ENCODE measurements around the gene XYLT1.
A peak's percentile ranks its signal among the peaks of the same experiment; 100 is the strongest.

The XYLT1 gene

DNA sequence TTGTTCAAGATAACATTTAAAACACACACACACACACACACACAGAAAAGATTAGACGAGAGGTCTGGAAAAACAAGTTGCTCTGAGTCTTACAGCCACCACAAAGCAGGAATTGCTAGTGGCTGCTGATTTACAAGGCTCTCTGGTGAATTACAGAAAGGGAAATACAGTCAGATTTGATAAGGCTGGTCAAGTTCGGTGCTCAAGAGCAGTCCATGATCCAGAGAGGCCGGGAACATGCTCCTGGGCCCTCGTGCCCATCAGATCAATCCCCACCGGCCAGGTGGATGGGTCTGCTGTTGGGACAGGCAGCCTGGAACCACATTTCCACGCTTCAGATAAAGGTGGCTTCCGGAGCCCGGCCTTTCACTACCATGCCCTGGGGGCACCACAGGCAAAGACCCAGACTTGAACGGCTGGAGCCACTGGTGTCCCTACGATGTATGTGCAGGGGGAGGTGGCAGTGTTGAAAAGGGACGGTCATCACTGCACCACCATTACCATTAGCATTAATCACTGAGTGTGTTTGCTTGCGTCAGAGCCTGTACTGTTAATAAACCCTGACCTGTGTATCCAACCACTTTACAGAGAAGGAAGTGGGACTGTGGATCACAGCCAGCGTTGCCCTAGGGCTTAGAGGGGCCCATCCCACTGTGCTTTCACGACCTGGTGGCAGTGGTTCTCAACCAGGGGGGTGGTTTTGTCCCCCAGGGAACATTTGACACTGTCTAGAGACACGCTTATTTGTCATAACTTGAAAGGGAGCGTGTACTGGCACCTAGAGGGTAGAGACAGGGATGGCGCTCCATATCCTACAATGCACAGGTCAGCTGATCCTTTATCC lies 95.1 kb downstream of the XYLT1 start:
- no peak for DNase-seq (ENCODE audit: low read depth)

DNA sequence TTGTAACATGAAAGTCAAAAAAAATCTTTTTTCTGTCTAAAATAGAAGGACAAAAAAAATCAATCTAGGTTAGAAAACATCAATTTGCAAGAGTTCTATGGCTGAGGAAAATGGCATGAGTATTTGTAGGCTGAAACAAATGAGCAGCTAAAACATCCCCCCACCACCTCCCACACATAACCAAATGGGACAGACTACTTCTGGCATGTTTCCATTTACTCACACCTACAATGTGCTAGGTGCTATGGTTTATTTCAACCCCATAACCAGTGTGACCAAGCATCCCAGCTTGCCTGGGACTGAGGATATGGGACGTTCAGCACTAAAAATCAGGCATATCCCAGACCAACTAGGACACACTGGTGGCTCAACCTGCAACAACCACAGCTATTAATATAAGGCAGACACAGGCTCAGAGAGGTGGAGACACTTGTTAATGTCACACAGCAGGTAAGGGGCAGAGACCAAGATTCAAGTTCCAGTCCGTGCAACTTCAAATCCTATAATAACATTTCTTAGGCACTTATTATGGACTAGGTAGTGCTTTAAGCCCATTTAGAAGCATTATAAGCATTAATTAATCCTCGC lies 96.0 kb downstream of the XYLT1 start:
- TF ChIP-seq, protein P1, sequence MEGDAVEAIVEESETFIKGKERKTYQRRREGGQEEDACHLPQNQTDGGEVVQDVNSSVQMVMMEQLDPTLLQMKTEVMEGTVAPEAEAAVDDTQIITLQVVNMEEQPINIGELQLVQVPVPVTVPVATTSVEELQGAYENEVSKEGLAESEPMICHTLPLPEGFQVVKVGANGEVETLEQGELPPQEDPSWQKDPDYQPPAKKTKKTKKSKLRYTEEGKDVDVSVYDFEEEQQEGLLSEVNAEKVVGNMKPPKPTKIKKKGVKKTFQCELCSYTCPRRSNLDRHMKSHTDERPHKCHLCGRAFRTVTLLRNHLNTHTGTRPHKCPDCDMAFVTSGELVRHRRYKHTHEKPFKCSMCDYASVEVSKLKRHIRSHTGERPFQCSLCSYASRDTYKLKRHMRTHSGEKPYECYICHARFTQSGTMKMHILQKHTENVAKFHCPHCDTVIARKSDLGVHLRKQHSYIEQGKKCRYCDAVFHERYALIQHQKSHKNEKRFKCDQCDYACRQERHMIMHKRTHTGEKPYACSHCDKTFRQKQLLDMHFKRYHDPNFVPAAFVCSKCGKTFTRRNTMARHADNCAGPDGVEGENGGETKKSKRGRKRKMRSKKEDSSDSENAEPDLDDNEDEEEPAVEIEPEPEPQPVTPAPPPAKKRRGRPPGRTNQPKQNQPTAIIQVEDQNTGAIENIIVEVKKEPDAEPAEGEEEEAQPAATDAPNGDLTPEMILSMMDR (conservative IDR thresholded peaks at IDR 0.05; ENCODE audit: low read length): no peak
- DNase-seq (ENCODE audit: low read depth): no peak

More for the DNA sequence above, 95.1 kb downstream of the XYLT1 start:
- no peak overlapping the region for H3K4me3 ChIP-seq (ENCODE audit: low read length)
- TF ChIP-seq, protein P1 (conservative IDR thresholded peaks at IDR 0.05; ENCODE audit: low read length): no peak

DNA sequence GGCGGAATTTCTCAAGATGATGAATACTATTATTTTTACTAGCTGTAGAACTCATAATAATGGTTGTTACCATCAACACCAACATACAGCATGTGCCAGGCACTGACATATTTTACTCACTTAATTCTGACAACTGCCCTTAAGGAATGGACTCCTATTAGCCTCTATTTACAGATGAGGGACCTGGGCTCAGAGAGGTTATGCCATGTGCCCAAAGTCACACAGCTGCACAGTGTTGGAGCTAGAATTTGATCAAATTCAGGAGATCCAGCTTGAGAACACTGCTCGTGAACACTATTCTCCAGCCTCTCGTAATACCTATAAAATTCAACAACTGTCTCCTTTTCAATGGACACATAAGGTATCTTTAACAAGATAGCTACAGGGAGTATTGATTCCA lies 97.2 kb downstream of the XYLT1 start:
- TF ChIP-seq, protein P1 (conservative IDR thresholded peaks at IDR 0.05; ENCODE audit: low read length): no peak
- H3K4me3 ChIP-seq (ENCODE audit: low read length): no peak overlapping the region
- no peak for DNase-seq (ENCODE audit: low read depth)

More for the DNA sequence above, 96.0 kb downstream of the XYLT1 start:
- no peak overlapping the region for H3K4me3 ChIP-seq (ENCODE audit: low read length)

DNA sequence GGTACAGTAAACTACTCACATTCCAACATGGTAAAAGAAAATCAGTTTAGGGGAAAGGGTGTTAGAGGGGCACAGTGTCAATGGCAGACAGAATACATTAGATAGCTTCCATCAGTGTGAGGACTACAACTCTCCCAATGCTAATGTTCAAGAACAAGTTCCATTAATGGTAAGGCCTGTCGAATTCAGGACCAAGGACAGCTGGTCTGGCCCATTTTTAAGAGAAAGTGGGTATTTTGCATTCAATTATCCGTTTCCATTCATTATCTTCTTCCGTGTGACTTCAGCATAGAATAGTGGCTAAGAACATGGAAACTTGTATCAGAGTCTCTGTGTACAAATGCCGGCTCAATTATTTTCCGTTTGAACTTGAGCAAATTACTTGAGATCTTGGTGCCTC lies 98.4 kb downstream of the XYLT1 start:
- DNase-seq (ENCODE audit: low read depth): peak; percentile 25
- TF ChIP-seq, protein P1 (conservative IDR thresholded peaks at IDR 0.05; ENCODE audit: low read length): no peak
- no peak overlapping the region for H3K4me3 ChIP-seq (ENCODE audit: low read length)

DNA sequence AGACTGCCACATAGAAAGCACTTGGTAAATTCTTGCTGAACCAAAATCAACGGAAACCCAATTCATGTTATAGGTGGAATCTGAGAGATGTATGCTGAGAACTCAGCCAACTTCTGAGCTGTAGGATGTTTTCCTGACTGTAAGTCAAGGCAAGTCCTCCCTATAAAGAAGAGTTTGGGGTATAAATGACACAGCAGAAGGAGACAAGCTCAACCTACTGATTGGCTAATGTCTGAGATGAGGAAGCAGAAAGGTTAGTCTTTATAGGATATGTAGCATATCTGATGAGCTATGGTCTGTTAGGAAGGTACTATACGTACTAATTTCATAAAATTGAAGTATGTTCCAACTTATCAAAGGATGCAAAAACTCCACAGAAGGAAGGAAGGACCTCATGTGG lies 99.5 kb downstream of the XYLT1 start:
- DNase-seq (ENCODE audit: low read depth): no peak
- H3K4me3 ChIP-seq (ENCODE audit: low read length): no peak overlapping the region
- TF ChIP-seq, protein P1 (conservative IDR thresholded peaks at IDR 0.05; ENCODE audit: low read length): no peak

DNA sequence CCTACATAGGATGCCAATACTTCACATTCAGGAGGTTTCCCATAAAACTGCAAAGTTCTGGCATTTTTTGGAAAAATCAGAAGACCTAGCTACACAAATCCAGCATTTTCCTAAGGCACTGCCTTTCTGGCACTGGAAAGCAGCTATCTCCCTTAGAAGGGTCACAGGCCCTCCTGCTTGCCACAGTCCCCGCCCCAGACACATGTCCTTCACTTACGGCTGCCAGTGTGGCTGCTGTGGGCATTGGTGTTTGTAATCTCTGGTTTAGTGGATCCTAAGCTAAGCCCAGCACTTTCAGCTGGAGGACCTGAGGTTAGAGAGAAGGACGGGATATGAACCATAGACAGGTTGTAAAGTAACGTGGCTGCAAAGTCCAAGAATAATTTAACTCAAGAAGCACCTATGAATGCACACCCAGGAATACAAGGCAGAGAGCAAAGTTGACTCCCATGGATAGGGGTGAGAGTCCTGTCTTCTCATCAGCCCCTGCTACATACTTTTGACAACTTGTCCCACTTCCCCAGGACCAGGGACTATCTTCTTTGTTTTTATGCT lies 100.0 kb downstream of the XYLT1 start:
- TF ChIP-seq, protein P1 (conservative IDR thresholded peaks at IDR 0.05; ENCODE audit: low read length): no peak
- no peak for DNase-seq (ENCODE audit: low read depth)
- no peak overlapping the region for H3K4me3 ChIP-seq (ENCODE audit: low read length)
